Thyroid gland (tissue), 4 donors: ENCODE results near the gene PTPRT. TPM values are rescaled to one million over a fixed set of nuclear protein-coding genes. Genes with fewer than 3 reads are reported as not detected.

Source experiments
- DNase-seq, 2 donors: peaks; one replicate each; pipeline ENCODE4 v3.0.0-alpha.2; 2019
- H3K27ac ChIP-seq, 3 donors: fragments of 200-600 bp; sonication (generic); 1 replicate in 2 of 3; 2 replicates in 1 of 3; pipeline ENCODE4 v1.5.1; 2016 to 2019; ENCODE audit warnings: mild to moderate bottlenecking in 1 of 3, moderate library complexity in 1 of 3
- H3K27me3 ChIP-seq: fragments of 200-600 bp; sonication (generic); one replicate; pipeline ENCODE4 v1.5.1; 2019
- H3K36me3 ChIP-seq, 2 donors: fragments of 200-600 bp; sonication (generic); one replicate each; pipeline ENCODE4 v1.5.1; 2016 to 2019
- H3K4me1 ChIP-seq, 2 donors: fragments of 200-600 bp; sonication (generic); one replicate each; pipeline ENCODE4 v1.5.1; 2017 to 2019
- H3K4me3 ChIP-seq, 3 donors: fragments of 200-600 bp; sonication (generic); replicated peaks in 1 of 3; 1 replicate in 2 of 3; 2 replicates in 1 of 3; pipeline ENCODE4 v1.5.1; 2016; ENCODE audit warnings: mild to moderate bottlenecking in 1 of 3
- H3K9me3 ChIP-seq: fragments of 200-600 bp; sonication (generic); one replicate; pipeline ENCODE4 v1.5.1; 2017
- POLR2A ChIP-seq, 2 donors: fragments of 450-650 bp; IDR thresholded peaks; one replicate each; pipeline ENCODE4 v1.6.1; 2017; ENCODE audit warnings: antibody characterized with exemption in 2 of 2, mild to moderate bottlenecking in 2 of 2, moderate library complexity in 1 of 2
- WGBS, 2 donors: methylation state at CpG; one replicate each; pipeline ENCODE4 v1.1.5; 2017; 5-methylcytosine and 5-hydroxymethylcytosine counted together
- intact Hi-C: fragments of 100-400 bp; cut with DNase I; formaldehyde crosslinking; loops from one replicate; pipeline ENCODE4 v1.15.1; 2023
- total RNA-seq, 4 donors: library from RNA; depleted of rRNA; stranded (reverse); fragments of >200 nt; gene quantifications; one replicate each; pipeline ENCODE4 v1.2.3, GENCODE V29; 2016
- TF ChIP-seq, protein P1 (sequence below), 6 experiments: fragments of 200-600 bp in 3 of 6; fragments of 450-650 bp in 3 of 6; sonication (generic) in 3 of 6; IDR thresholded peaks; one replicate each; pipeline ENCODE4 v1.5.1; 2016 to 2019; ENCODE audit warnings: antibody characterized with exemption in 6 of 6, mild to moderate bottlenecking in 2 of 6, inconsistent platforms in 1 of 6, moderate library complexity in 1 of 6

PTPRT gene
- total RNA-seq, 4 donors from 2014 or later: 0.11 to 0.15 TPM; not detected in 2

DNA sequence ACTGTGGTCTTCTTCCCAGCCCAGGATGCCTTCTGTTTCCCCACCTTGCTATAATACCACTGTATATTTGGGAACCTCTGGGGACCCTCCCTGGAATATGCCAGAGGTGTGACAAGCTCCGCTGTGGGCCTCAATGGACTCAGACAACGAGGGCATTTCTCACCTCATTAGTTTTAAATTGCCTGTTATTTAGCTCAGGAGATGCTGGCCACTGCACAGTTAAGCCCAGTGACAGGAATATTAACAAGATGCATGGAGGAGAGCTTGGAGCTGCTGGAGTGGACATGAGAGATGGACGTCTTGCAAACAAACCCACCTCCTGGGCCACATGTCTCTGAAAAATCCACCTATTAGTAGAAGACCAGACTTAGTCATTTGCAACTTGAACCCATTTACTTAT lies 1136.4 kb downstream of the PTPRT start:
- no peaks in the 10 kb centered on the region for H3K36me3 ChIP-seq
- intact Hi-C loops: no loop called here
- no peak for DNase-seq
- no peak overlapping the region for H3K27ac ChIP-seq
- 66 to 79% methylated on average over 3 of the region's 3 CpGs for WGBS, 2 donors
- no peaks in the 10 kb centered on the region for H3K4me1 ChIP-seq
- H3K4me3 ChIP-seq: no peak overlapping the region
- H3K27me3 ChIP-seq: no peaks in the 10 kb centered on the region
- no peak for TF ChIP-seq POLR2A (IDR thresholded peaks at IDR 0.05)
- TF ChIP-seq, protein P1, sequence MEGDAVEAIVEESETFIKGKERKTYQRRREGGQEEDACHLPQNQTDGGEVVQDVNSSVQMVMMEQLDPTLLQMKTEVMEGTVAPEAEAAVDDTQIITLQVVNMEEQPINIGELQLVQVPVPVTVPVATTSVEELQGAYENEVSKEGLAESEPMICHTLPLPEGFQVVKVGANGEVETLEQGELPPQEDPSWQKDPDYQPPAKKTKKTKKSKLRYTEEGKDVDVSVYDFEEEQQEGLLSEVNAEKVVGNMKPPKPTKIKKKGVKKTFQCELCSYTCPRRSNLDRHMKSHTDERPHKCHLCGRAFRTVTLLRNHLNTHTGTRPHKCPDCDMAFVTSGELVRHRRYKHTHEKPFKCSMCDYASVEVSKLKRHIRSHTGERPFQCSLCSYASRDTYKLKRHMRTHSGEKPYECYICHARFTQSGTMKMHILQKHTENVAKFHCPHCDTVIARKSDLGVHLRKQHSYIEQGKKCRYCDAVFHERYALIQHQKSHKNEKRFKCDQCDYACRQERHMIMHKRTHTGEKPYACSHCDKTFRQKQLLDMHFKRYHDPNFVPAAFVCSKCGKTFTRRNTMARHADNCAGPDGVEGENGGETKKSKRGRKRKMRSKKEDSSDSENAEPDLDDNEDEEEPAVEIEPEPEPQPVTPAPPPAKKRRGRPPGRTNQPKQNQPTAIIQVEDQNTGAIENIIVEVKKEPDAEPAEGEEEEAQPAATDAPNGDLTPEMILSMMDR (IDR thresholded peaks at IDR 0.05): no peak
- no peaks in the 10 kb centered on the region for H3K9me3 ChIP-seq

- intact Hi-C loops: no loop called here
- DNase-seq: no peak
- Histone ChIP-seq H3K9me3 (no peaks in the 10 kb centered on the region), H3K4me3 (no peak overlapping the region), H3K27ac (no peak overlapping the region), H3K27me3 (no peaks in the 10 kb centered on the region), H3K36me3 (no peaks in the 10 kb centered on the region), H3K4me1 (no peaks in the 10 kb centered on the region)
- WGBS, 2 donors: 90 to 96% methylated on average over 5 of the region's 5 CpGs
- TF ChIP-seq POLR2A (IDR thresholded peaks at IDR 0.05): no peak
- TF ChIP-seq, protein P1 (IDR thresholded peaks at IDR 0.05): no peak
Measured at GRCh38 chr20:42051921-42052320, 1137.8 kb downstream of the PTPRT start.

DNA sequence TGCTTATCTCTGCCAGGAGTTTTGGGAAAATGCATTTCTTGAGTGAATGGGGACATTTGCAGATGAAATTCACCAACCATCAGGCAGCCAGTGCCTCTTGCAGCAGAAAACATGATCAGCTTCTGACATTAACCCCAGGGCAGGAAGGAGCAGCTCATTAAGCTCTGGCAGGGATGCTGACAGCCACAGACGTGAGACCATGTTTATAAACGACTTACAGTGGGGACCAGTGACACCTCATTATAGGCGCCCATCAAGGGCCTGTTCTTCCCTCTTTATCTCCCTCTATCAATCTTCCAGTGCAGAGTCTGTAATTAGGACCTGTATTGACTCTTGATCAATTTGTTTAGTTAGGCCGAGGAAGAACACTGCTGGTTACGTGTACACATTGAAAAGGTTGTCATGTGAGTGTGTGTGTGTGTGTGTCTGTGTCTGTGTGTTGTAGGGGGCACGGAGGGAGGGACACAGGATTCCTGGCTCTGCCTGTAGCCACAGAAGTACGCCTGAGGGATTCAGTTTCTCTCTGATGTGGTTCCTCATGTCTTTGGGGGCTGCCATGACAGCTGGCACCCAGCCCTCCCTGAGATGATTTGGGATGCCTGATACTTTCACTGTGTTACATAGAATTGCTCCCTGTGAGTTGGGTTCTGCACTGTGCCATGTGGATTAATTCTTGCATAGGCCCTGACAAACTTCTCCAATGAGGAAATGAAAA lies 1143.2 kb downstream of the PTPRT start:
- Histone ChIP-seq H3K27me3 (no peaks in the 10 kb centered on the region), H3K4me3 (no peak overlapping the region), H3K9me3 (no peaks in the 10 kb centered on the region), H3K4me1 (no peaks in the 10 kb centered on the region), H3K27ac (no peak overlapping the region), H3K36me3 (no peaks in the 10 kb centered on the region)
- TF ChIP-seq POLR2A (IDR thresholded peaks at IDR 0.05): no peak
- TF ChIP-seq, protein P1 (IDR thresholded peaks at IDR 0.05): no peak
- intact Hi-C loops: no loop called here
- 61 to 81% methylated on average over 7 of the region's 7 CpGs for WGBS, 2 donors
- no peak for DNase-seq

DNA sequence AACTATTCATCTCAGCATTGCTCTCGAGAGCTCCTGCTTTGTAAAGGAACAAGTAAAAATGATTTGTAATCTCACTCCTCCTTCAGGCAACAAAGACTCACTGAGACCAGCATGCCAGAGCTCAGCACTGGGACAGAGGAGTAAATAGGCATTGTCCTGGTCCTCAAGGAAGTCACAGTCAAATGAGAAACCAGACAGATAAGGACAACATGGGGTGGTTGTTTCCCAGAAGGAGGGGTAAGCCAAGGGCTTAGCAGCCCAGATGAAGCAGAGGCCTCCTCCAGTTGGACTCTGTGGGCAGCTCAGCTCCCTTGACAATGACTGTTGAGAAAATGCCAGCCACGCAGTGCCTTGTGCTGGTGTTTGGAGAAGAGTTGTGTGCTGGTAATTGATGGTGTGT lies 1145.8 kb downstream of the PTPRT start:
- H3K4me1 ChIP-seq: no peaks in the 10 kb centered on the region
- no peaks in the 10 kb centered on the region for H3K36me3 ChIP-seq
- 67 to 80% methylated on average over 2 of the region's 2 CpGs for WGBS, 2 donors
- no peaks in the 10 kb centered on the region for H3K27me3 ChIP-seq
- TF ChIP-seq, protein P1 (IDR thresholded peaks at IDR 0.05): no peak
- no peak for TF ChIP-seq POLR2A (IDR thresholded peaks at IDR 0.05)
- intact Hi-C loops: no loop called here
- H3K4me3 ChIP-seq: no peak overlapping the region
- no peaks in the 10 kb centered on the region for H3K9me3 ChIP-seq
- H3K27ac ChIP-seq: no peak overlapping the region
- no peak for DNase-seq

- Histone ChIP-seq H3K27me3 (no peaks in the 10 kb centered on the region), H3K4me1 (no peaks in the 10 kb centered on the region), H3K36me3 (no peaks in the 10 kb centered on the region), H3K9me3 (no peaks in the 10 kb centered on the region), H3K4me3 (no peak overlapping the region), H3K27ac (no peak overlapping the region)
- intact Hi-C loops: no loop called here
- no peak for DNase-seq
- TF ChIP-seq, protein P1 (IDR thresholded peaks at IDR 0.05): no peak
- TF ChIP-seq POLR2A (IDR thresholded peaks at IDR 0.05): no peak
- WGBS, 2 donors: 20 to 38% methylated on average over 6 of the region's 6 CpGs
Measured at GRCh38 chr20:42041000-42041565, 1148.6 kb downstream of the PTPRT start.
